Stimulated activated CD4-positive, alpha-beta T cell treated with anti-CD3 and anti-CD28 coated beads, Interleukin-4, amount 100 ng/mL, for 48 hours (primary cell): ENCODE results near the gene SMG6.
"Not testable (repeated sequence)": the region's sequence is repeated elsewhere in the genome, so short reads cannot be mapped to it uniquely, and the experiment has no call there.

Source experiments
- DNase-seq, 2 donors: peaks; one replicate each; pipeline ENCODE4 v3.0.0-alpha.2; 2020; ENCODE audit warnings: low read depth in 2 of 2

SMG6 gene

DNA sequence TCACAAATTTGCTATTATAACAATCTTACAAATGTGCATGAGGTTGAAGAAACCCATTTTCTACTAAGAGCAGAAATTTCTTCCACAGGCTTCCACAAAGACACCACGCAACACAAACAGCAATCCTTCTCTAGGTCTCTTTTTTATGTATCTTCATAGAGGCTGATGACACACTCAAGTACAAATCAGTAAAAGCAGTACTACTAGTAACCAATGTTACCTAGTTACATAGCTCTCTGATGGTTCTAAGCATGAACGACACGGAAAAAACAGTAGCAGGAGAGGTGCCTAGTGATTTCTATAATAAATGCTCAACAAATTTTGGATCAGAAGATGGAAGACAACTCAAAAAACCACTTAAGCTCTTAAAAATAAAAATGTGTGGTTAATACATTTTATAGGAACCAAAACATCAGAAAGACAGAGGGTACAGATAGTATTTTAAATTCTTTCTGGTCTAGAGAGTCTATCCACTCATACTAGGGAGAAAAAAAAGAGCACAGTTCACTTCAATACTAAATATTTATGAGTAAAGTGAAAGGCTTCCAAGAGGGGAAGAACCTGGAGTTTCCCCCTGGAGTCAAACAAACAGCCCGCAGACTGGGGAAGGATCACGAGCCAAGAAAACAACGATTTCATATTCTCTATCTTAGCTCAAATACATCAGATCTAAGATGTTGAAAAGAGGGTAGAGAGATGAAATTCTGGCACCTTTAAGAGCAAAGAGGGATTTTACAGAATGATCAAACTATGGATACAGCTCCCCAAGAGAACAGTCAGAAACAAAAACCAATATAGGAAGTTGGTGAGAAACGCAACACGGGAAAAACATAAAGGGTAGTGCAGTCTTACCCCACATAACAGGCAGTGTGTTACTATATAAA is 40.2 kb downstream of the SMG6 start:
- no peak for DNase-seq

DNA sequence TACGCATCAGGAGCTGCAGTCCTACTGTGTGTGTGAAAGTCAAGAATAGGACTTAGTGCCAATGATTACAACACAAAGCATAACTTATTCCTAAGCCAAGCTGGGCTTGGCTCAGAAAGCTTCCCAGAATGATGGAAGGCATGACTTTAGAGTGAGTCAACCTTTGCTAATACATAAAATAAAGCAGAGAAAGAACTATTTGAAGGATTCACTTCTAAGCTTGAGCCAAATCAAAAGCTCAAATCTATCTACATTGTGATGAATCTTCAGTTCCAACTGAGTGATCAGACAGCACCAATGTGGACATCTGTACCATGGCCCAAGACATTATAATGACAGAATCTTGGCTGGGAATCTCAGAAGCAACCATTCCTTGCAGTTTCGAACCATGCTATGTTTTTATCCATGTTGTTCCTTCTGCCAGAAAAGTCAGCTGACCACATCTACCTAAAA is 41.4 kb downstream of the SMG6 start:
- DNase-seq: no peak

DNA sequence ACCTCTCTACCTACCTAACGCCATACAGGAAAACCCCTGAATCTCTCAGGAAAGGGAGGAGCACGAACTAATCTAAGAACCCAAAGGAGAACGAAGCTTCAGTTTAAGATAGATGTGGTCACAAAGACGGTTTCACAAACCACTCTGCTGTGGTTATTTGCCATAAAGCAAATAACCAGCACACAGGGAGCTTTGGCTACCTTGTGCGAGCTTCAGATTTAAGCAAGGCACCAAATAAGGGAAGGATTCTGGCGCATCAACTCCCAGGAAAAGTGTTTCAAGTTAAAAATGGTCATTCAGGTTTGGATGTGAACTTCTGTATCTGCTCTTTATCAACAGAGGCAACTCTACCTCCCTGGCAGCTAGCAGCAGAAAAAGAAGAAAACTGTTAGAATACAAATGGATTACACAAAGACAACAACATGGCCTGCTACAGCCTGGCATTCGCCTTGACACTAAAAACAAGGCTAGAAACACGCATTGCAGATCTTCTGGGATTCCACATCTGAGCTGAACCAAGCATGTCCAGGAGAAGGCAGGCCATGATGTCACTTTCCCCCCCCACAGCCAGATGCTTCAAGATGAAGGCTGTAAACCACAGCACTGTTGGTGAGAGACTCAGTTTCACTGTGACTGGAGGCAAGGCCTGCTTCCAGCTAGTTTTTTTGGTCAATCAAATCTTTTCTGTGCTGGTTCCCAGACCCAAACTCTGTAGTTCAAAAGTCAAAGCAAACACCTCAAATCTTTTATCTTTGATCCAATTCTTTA is 43.6 kb downstream of the SMG6 start:
- DNase-seq: peak; percentile 59 to 75

DNA sequence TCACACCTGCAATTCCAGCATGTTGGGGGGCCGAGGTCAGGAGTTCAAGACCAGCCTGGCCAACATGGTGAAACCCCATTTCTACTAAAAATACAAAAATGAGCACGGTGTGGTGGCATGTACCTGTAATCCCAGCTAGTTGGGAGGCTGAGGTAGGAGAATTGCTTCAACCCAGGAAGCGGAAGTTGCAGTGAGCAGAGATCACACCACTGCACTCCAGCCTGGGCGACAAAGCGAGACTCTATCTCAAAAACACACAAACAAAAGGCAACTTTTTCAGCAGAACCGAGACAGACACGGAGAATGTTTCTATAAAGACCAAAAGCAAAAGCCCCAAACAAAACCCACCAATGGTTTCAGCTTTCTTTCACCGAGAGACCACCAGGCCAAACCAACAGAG is 44.8 kb downstream of the SMG6 start:
- not testable (repeated sequence) for DNase-seq

DNA sequence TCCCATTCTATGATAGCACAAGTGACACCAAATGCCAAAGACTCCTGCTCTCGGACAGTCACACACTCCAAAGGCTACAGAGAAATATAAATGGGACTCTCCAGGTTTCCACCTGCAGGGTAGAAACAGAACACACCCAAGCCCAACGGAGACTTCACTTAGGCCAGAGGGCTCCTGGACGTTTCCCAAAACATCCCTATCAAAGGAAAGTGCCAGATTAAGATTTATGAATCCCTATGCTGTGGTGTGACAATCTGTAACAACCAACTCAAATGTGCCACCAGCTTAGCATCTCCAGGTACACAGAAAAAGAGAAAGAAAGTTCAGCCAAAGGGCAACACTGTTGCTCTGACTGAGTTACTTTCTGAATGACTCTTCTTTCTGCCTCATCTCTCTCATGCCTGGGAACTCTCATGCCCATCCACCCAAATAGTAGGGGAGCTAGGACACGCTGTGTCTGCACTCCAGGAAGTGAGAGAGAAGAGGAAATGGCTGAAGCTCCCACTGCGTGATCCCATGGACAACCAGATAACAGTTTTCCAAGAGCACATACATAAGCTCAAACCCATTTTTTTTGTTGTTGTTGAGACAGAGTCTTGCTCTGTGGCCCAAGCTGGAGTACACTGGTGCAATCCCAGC is 49.7 kb downstream of the SMG6 start:
- no peak for DNase-seq

DNA sequence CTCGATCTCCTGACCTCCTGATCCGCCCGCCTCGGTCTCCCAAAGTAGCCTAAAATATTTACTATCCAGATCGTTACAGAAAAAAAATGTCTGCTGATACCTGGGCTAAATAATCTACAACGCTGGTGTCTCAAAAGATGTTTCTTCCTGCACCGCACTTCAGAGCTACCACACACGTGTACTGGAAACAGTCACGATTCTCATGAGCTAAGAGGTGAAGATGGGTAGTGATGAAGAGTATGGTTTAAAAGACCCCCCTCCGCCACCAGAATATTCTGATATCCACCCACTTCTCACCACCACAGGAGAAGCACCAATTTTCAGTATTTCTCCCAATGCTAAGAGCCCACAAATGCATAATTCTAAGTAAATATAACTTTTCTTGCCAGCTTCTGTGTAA is 50.2 kb downstream of the SMG6 start:
- DNase-seq: no peak

DNA sequence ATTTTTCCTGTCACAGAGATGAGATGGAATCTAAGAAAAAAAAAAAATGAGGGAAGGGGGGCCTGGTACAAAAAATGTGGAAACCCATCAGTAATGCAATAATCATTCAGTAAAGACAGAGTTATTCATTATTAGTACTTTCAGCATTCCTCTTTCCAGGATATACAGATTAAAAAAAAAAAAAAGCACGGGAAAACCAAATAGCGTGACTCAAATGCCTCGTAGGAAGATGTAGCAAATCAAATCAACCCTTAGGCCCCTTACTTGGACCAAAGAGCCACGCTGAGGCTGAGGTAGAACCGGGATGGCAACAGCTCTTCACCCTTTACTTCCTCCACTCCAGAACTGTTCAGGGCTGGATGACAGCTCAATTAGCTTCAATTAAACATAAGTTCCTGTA is 52.5 kb downstream of the SMG6 start:
- DNase-seq: no peak

DNA sequence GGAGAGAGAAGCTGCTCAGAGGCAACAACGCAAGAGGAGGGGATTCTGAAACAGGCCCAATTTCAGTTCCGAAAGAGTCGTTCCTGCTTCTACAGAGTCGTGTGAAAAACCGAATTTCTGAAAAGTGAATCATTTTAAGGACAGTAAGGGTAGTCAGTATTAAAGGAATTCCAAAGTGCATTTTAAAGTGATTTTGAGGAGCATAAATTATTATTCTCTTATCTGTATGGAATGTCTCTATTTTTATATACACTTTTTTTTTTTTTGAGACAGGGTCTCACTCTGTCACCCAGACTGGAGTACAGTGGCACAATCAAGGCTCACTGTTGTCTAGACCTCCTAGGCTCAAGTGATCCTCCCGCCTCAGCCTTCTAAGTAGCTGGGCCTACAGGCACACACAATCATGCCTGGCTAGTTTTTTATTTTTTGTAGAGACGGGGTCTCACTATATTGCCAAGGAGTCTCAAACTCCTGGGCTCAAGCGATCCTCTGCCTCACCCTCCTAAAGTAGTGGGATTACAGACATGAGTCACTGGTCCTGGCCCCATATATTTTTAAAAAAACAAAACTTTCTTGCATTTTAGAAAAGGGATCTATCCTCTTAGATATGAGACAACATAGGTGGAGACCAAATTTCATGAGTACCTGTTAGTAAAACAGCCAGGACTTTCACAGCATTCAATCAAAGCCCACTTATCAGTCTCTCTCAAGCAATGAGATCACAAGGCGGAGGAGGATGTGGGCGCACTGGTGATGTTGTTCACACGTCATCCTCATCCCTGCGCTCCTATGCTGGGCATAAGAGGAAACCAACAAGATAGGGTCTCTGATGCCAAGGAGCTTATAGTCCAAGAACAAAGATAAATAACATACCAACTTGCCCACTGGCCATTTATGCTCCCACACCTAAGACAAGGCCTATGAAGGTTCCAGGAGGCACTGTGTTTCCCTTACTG is 53.2 kb downstream of the SMG6 start:
- DNase-seq: no peak

DNA sequence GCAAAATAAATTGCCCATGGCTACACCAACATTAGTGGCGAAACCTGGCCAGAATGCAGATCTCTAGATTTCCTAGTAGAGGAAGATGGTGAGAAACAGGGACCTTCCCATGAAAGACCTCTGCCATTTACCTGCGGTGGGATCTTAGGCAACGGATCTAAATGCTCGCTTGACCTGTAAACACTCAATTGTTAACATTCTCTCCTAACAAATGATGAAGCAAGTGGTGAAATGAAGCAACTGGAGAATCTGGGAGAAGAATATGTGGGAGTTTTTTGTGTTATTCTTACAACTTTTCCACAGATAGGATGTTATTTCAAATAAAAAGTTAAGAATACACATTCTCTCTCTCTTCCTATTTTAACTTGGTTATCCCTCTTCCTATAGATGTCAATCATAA is 56.6 kb downstream of the SMG6 start:
- DNase-seq: no peak

DNA sequence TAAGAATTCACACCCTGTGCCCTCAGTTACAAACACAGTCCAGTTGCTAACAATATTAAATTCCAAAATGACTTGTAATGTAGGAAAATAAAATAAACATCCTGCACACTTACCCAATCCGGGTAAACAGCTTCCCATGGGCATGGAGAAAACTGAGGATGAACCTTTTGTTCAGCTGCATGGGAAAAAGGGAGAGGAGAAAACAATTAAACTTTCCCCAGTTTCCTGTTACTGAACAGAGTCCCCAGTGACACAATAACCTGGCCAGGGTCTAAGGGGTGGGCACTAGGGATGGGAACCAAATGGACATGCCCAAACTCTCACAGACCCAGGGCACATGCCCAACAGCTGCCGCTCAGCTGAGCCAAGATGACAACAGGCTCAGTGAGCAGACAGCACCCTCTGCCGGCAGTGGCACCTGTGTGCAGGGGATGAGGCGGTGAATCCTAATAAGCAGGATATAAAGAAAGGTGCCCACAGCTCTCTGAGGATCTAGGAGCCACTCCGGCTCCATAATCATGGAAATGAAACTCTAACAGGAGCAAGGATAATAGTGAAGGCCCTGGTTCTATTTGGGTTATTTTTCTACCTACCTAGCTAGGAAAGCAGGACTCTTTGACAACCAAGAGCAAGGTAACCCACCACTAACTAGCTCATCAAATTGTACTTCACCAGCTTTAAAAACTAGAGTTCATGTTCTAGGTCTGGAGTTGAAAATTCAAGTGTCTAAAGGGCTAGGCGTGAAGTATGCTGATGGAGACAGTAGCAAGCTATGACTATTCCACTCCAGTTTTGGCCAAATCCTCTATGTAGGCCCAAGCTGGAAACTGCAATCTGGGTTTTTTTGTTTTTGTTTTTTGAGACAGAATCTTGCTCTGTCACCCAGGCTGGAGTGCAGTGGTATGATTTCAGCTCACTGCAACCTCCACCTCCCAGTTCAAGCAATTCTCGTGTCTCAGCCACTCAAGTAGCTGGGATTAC is 58.8 kb downstream of the SMG6 start:
- peak; percentile 78 to 84 for DNase-seq

DNA sequence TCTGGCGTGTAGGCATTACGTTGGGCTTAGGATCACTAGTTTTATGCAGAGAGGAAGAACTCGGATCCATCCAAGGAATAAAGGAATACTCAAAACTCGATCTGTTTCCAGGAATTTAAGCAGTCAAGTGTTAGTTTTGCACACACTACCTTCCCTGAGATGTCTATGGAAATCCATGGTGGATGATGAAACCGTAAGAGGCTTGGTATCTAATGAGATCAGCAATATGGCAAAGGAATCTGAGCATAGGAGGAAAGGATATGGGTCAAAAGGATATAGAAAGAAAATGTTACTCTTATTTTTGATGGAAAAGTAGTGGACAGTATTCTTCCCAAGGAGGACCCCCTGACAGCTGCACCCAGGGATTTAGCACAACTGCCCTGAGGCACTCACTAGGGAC is 59.6 kb downstream of the SMG6 start:
- DNase-seq: no peak

DNA sequence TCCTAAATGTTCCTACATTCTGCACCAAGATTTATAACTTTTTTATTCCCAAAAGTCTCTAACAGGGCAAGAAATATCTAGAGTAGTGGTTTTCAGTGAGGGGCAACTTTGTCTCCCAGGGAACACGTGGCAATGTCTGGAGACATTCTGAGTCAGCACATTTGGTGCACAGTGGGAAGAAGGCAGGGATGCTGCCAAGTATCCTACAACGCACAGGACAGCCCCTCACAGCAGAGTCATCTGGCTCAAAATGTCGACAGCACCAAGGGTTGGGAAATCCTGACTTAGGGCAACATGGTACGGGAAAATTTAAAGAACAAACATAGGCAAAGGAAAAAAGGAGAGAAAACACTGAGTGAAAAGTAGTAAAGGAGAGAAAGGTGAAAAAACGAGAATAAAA is 61.8 kb downstream of the SMG6 start:
- no peak for DNase-seq

DNA sequence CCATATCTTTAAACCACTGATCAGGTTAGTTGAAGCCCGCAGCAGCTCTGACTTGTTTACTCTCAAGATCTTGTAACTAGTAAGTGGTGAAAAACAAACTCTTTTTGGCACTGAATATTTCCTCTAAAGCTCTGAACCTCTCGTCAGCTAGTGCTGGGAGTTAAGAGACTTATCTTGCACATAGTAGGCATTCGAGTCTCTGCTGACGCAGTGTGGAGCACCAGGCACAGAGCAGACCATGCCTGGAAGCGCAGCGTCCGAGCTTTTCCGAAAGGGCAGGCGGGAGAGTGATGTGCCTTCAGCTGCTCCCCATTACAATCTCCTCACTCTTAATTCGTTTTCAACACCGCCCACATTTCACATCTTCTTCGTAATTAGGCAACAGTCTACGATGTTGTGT is 63.0 kb downstream of the SMG6 start:
- DNase-seq: no peak

DNA sequence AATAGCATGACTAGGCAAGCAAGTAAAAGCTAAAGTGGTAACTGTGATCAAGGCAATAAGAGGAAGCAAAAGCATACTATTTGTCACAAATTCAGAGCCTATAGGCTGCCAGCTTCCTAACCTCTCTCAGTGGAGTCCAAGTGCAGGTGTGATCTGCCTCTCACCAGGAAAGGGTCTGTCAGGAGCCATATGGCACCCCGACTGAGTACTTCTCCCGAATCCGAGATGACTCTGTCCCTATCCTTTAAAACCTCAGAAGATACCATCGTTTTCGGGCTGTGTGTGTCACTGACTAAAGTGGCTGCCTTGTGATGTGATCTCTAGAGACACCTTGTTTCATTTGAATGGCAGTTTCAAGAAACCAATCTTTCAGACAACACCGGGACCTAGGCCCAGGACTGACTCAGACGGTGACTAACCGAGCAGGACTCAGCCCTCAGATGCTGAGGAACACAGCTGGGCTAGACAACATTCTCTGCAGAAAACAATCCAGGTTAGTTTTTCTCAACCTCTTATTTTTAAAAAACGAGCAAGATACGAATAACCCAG is 63.6 kb downstream of the SMG6 start:
- DNase-seq: no peak

DNA sequence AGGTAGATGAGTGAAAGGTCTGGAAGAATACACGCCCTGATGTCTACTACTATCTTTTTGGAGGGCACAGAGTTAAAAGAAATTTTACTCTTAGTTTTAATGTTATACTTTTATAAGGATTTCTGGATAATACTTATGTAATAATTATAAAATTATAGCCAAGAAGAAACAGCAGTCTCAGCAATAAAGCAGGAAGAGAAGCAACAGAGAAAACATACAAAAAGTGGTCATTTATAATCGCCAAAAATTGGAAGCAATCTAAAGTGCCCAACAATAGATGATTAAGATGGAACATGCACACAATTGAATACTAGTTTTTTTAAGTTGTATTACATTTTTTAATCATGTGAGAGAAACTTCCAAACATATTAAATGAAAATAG is 64.4 kb downstream of the SMG6 start:
- no peak for DNase-seq

DNA sequence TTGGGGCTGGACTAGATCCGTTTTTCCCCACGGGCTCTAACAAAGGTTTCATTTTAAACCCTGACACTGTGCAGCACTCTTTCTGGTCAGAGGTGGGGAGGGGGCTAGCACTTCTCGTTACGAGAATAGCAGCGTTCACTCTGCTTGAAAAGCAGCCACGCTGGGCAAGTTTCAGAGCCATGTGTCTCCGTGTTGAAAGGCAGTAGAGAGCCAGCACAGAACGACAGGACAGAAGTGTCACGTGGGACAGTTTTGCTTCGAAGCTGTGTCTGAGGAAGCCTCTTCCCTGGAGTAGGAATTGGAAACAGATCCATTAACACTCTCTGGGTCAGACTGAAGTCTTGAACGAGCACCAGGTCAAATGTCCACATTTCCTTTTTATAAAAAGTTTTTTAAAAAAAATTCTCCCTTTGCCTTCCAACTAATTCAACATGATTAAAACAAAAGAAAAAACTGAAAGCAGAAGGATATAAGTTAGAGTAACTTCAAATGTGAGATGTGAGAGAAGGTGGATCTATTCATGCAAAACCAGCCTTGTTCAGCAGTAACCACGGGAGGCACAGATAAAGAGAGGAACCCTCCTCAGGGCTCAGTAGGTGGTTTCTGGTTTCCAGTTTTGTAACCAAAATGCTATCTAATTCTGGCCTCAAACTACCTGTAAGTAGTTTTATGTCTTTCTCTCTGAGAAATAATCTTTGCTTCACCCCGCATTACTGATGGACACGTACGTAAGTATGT is 65.0 kb downstream of the SMG6 start:
- no peak for DNase-seq

DNA sequence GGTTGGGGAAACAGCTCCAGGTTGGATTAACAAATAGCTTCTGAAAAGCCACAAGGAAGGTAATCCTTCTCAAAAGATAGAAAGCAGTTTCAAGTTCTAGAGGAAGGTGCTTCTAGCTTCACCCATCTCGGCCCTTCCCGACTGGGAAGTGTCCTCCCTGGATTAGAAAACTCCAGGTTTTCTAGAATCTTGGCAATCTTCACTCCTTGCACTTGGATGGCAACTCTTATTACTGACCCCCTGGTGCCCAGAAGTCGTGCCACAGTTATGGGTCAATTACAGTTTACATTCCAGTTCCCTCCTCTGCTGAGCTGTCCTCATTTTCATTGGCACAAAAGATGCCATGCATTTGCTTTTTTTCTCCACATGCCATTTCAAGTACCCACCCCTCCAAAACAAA is 65.6 kb downstream of the SMG6 start:
- DNase-seq: no peak

DNA sequence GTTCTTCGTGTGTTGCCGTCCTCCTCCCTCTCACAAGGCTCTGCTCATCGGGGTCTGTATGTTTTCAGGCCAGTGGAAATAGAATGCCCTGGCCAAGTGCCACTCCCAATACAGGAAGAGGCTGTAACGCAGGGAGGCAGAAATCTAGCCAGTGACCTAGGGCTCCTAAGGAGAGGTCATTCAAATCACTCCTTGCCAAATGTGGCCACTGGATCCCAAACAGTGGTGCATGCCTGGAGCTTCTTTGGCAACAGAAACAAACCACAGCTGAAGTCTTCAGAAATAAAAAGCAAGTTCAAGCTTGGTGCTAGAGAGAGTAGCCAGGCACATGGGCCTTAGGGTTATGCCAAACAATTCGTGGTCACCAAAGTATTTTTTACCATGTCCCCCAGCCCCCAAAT is 66.1 kb downstream of the SMG6 start:
- no peak for DNase-seq

DNA sequence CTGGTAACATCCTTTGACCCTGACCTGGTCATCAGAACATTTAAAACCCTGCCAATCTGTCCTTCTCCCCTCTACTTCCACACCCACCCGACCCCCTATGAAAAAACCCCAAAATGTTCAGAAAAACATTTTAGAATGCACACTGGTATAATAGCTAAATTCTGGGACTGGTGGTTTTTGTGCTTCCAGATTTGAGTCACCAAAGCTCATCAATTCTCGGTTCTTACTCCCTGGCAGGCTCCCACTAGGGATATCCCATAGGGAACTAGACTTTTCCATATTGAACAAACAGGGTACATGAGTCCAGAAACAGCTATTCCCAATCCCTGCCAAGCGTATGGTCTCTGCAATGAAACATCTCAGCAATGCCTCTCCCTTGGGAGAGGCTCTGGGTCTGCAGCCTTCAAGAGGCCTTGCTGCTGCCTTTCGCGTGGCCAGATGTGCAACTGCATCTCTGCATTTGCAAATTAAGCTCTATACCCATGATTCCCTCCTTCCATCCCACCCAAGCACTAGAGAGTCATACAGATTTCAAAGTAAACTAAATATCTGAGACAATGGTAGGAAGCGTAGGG is 67.7 kb downstream of the SMG6 start:
- no peak for DNase-seq
